ENCODE results near the gene DACT2. TPM values are rescaled to one million over a fixed set of nuclear protein-coding genes. Genes with fewer than 3 reads are reported as not detected.
"Not testable (repeated sequence)": the region's sequence is repeated elsewhere in the genome, so short reads cannot be mapped to it uniquely, and the experiment has no call there.

The DACT2 gene
- total RNA-seq, 4 donors from 2014 or later, result 6.0 to 19.9 (median 10.0) TPM

DNA sequence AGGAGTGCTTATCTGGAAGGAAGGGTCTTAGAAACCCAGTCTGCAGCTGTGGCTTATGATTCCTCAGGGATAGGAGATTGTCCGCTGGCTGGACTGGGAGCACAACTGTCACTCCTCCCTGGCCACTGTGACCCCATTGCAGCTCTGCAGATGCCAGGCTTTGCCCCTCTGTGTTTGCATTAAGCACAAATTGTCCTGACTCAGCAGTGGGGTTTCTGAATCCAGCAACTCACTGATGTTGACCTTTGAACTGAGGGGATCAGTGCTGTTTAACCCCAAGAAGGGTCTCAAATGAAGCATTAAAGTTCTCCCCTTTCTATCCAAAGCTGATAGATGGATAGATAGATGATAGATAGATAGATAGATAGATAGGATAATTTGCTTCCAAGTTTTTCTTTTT, 29.5 kb downstream of the DACT2 start:
- peaks cover 5% of the 10 kb centered on the region for H3K27me3 ChIP-seq
- no CpG with 5 or more reads among the region's 1 CpG for WGBS
- H3K4me3 ChIP-seq, result no peak overlapping the region
- TF ChIP-seq POLR2A (IDR thresholded peaks at IDR 0.05), result no peak
- TF ChIP-seq, protein P1, sequence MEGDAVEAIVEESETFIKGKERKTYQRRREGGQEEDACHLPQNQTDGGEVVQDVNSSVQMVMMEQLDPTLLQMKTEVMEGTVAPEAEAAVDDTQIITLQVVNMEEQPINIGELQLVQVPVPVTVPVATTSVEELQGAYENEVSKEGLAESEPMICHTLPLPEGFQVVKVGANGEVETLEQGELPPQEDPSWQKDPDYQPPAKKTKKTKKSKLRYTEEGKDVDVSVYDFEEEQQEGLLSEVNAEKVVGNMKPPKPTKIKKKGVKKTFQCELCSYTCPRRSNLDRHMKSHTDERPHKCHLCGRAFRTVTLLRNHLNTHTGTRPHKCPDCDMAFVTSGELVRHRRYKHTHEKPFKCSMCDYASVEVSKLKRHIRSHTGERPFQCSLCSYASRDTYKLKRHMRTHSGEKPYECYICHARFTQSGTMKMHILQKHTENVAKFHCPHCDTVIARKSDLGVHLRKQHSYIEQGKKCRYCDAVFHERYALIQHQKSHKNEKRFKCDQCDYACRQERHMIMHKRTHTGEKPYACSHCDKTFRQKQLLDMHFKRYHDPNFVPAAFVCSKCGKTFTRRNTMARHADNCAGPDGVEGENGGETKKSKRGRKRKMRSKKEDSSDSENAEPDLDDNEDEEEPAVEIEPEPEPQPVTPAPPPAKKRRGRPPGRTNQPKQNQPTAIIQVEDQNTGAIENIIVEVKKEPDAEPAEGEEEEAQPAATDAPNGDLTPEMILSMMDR (IDR thresholded peaks at IDR 0.05), result no peak
- TF ChIP-seq POLR2AphosphoS5 (IDR thresholded peaks at IDR 0.05), result no peak
- no peak for TF ChIP-seq EP300 (IDR thresholded peaks at IDR 0.05)
- H3K4me1 ChIP-seq, result no peaks in the 10 kb centered on the region
- no peaks in the 10 kb centered on the region for H3K9me3 ChIP-seq
- H3K36me3 ChIP-seq, result no peaks in the 10 kb centered on the region
- no peak for DNase-seq (ENCODE audit: low spot score in 2 of 2)
- H3K27ac ChIP-seq, result no peak overlapping the region

DNA sequence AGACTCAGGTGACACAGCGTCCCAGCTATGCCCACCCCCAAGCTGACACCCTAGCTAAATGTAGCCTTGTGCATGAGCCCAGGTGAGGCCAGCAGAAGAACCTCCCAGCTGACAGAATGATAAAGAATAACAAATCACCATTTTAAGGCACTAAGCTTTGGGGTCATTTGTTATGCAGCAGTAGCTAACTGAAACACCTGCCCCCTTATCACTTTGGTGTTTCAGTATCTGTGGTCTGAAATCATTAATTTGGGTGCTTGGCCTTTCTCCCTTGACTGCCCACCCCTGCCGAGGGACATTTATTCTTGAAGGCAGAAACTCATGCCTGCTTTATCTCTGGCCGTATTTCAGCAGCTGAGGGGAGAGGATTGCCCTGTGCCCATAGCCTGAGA, 30.0 kb downstream of the DACT2 start:
- H3K27ac ChIP-seq, result no peak overlapping the region
- DNase-seq (ENCODE audit: low spot score in 2 of 2), result no peak
- peaks cover 5% of the 10 kb centered on the region for H3K27me3 ChIP-seq
- no peaks in the 10 kb centered on the region for H3K9me3 ChIP-seq
- H3K4me3 ChIP-seq, result no peak overlapping the region
- TF ChIP-seq POLR2AphosphoS5 (IDR thresholded peaks at IDR 0.05), result no peak
- no peak for TF ChIP-seq POLR2A (IDR thresholded peaks at IDR 0.05)
- TF ChIP-seq, protein P1 (IDR thresholded peaks at IDR 0.05), result no peak
- no peak for TF ChIP-seq EP300 (IDR thresholded peaks at IDR 0.05)
- no peaks in the 10 kb centered on the region for H3K4me1 ChIP-seq
- 100% methylated on average over 3 of the region's 3 CpGs for WGBS
- no peaks in the 10 kb centered on the region for H3K36me3 ChIP-seq

GRCh38 chr6:168288781-168289570, 30.6 kb downstream of the DACT2 start:
- 93% methylated on average over 20 of the region's 27 CpGs for WGBS
- no peak for TF ChIP-seq EP300 (IDR thresholded peaks at IDR 0.05)
- TF ChIP-seq POLR2AphosphoS5 (IDR thresholded peaks at IDR 0.05), result no peak
- TF ChIP-seq, protein P1 (IDR thresholded peaks at IDR 0.05), result no peak
- no peak for TF ChIP-seq POLR2A (IDR thresholded peaks at IDR 0.05)

GRCh38 chr6:168287460-168287859, 32.1 kb downstream of the DACT2 start:
- not testable (repeated sequence) for H3K9me3 ChIP-seq; H3K27me3 ChIP-seq; H3K4me1 ChIP-seq; DNase-seq (ENCODE audit: low spot score in 2 of 2); H3K4me3 ChIP-seq; H3K36me3 ChIP-seq; H3K27ac ChIP-seq
- 78% methylated on average over 6 of the region's 6 CpGs for WGBS

More at GRCh38 chr6:168288781-168289570, 30.6 kb downstream of the DACT2 start:
- no peaks in the 10 kb centered on the region for H3K36me3 ChIP-seq
- H3K9me3 ChIP-seq, result no peaks in the 10 kb centered on the region
- no peak overlapping the region for H3K27ac ChIP-seq
- no peaks in the 10 kb centered on the region for H3K4me1 ChIP-seq
- peaks cover 5% of the 10 kb centered on the region for H3K27me3 ChIP-seq
- no peak overlapping the region for H3K4me3 ChIP-seq
- no peak for DNase-seq (ENCODE audit: low spot score in 2 of 2)

DNA sequence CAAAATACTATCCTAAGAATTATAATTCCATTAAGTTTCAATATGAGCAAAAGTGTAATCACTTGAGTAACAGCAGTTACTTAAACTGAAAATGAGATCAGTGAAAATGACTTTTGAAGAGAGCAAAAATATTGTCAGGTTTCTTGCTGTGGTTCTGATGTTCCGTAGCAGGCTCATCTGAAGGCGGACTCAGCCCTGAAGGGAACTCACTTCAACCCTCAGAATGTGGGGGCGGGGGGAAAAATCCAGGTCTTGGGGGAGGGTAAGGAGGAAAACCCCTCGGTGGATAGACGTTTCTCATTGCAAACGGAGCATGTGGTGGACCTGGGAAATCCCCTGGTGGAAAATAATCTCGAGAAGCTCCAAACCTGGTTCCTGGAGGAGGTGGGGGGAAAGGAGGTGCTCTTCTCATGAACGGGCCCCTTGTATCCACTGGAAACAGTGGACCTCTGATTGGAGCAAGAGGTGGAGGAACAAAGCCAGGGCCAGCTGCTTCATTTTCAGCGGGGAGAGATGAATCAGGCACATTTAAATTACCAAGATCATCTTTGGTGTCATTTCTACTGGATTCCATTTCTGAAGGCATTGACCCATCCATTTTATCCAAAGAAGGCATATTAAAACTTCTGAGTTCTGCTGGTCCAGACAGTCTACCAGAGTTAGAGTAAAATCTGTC, 32.7 kb downstream of the DACT2 start:
- H3K36me3 ChIP-seq; H3K4me3 ChIP-seq; H3K27me3 ChIP-seq; DNase-seq (ENCODE audit: low spot score in 2 of 2); H3K27ac ChIP-seq; H3K9me3 ChIP-seq; H3K4me1 ChIP-seq: not testable (repeated sequence)
- WGBS, result 68% methylated on average over 9 of the region's 9 CpGs

GRCh38 chr6:168286116-168286515, 33.5 kb downstream of the DACT2 start:
- Histone ChIP-seq H3K27ac (no peak overlapping the region), H3K4me3 (no peak overlapping the region), H3K9me3 (no peaks in the 10 kb centered on the region), H3K36me3 (no peaks in the 10 kb centered on the region), H3K4me1 (no peaks in the 10 kb centered on the region), H3K27me3 (peaks cover 2% of the 10 kb centered on the region)
- TF ChIP-seq, protein P1 (IDR thresholded peaks at IDR 0.05), result no peak
- TF ChIP-seq POLR2A (IDR thresholded peaks at IDR 0.05), result no peak
- no peak for TF ChIP-seq POLR2AphosphoS5 (IDR thresholded peaks at IDR 0.05)
- TF ChIP-seq EP300 (IDR thresholded peaks at IDR 0.05), result no peak
- 77% methylated on average over 12 of the region's 12 CpGs for WGBS
- DNase-seq (ENCODE audit: low spot score in 2 of 2), result no peak

All from suprapubic skin (tissue), 4 donors.